Stimulated activated CD4-positive, alpha-beta T cell treated with anti-CD3 and anti-CD28 coated beads, TNF-alpha, amount 100 ng/mL, for 4 hours (primary cell): ENCODE data around the gene ZBTB9.

Experiments
- DNase-seq, 3 experiments: peaks; one replicate each; pipeline ENCODE4 v3.0.0-alpha.2; 2020; ENCODE audit warnings: low read depth in 3 of 3

Gene ZBTB9

GRCh38 chr6:33418690-33419291 lies 35.6 kb upstream of the ZBTB9 start:
- no peak for DNase-seq

DNA sequence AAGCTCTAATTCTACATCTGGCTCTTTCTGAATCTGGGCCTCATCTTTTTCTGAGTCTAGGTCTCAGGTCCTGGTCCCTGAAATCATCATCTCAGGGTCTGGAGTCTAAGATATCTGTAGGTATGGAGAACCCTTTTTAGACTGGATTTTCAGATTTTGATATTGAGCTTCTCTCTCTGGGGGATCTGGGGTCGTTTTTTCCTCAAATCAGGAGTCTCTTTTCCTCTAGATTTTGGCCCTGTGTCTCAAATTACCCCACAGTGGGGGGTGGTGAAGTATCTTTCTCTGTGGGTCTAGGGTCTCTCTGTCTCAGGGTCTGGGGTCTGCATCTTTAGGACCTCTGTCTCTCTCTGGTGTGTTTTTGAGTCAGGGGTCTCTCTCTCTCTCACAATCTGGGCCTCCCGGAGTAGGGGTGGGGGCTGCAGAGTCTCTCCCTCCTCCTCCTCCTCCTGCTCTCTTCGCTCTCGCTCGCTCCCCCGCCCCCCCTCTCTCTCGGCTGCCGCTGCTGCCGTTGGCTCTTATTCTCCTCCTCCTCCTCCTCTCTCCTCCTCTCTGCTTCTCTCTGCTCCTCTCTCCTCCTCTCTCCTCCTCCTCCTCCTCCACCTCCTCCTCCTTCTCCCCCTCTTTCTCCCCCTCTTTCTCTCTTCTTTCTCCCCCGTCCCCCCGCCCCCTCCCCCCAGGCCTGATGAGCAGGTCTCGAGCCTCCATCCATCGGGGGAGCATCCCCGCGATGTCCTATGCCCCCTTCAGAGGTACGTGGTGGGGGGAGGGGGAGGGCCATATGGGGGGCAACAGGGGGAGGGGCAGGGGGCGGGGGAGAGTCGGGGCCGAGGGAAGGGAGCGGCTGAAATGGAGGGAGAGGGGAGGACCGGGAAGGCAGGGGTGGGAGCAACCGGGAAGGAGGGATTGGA lies 34.5 kb upstream of the ZBTB9 start, which contains the start of gene SYNGAP1:
TSS of gene SYNGAP1 (plus strand) at position 486 of the 911 bp plus-strand sequence. CDS start at position 686, 200 bp downstream.
- DNase-seq, result no peak

- DNase-seq, result no peak
Measured at GRCh38 chr6:33420491-33421343, 33.7 kb upstream of the ZBTB9 start.

- no peak for DNase-seq
Measured at GRCh38 chr6:33421344-33421643, 33.1 kb upstream of the ZBTB9 start.

DNA sequence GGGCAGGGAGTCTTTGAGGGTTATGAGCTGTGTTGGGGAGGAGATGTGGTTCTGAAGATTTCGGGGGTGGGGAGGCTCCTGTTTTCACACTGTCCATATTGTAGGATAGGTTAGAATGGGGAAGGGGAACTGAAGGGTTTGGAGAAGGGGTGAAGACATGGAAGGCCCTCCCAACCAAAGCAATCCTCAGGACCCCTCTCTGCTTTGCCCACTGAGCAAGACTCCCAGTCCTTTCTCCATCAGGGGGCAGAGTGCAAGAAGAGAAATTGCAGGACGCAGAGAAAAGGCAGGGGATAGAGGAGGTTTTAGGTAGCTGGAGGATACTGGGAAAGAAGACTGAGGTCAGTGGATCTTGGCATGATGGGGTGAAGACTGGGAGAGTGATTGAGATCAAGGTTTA lies 30.6 kb upstream of the ZBTB9 start:
- DNase-seq, result no peak

DNA sequence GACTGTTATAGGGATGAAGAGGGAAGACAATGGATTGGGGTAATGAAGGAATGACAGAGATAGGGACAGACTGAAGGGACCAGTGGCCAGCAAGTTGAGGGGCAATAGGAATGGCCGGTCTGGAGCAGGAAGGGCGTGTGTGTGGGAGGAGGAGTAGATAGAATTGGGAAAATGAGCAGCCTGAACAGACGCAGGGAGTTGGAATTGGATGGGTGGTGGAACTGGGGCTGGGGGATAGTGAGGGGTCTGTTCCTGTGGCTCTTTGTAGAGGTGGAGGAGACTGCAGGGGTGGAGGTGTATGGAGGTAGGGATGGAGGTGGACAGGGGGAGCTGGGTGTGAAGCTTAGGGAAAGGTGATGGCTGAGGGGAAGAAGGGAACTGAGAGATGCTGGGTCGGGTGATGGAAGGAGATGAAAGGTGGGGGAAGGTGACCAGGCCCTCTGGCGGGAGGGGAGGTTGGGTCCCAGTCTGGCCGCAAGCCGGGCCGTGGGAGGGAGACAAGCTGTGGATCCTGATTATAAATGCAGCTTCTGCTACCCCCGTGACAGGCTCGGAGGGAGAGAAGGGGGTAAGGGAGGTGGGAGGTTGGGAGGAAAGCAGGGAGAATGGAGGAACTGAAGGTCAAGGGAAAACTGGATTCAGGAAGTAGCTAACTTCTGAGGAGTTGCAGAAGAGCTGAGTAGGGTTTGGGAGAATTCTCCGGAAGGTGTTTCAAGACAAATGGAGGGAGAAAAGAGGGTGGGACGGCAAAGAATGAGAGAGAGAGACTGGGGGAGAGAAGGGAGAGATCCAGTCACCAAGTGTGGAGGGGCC lies 29.3 kb upstream of the ZBTB9 start:
- DNase-seq, result no peak

DNA sequence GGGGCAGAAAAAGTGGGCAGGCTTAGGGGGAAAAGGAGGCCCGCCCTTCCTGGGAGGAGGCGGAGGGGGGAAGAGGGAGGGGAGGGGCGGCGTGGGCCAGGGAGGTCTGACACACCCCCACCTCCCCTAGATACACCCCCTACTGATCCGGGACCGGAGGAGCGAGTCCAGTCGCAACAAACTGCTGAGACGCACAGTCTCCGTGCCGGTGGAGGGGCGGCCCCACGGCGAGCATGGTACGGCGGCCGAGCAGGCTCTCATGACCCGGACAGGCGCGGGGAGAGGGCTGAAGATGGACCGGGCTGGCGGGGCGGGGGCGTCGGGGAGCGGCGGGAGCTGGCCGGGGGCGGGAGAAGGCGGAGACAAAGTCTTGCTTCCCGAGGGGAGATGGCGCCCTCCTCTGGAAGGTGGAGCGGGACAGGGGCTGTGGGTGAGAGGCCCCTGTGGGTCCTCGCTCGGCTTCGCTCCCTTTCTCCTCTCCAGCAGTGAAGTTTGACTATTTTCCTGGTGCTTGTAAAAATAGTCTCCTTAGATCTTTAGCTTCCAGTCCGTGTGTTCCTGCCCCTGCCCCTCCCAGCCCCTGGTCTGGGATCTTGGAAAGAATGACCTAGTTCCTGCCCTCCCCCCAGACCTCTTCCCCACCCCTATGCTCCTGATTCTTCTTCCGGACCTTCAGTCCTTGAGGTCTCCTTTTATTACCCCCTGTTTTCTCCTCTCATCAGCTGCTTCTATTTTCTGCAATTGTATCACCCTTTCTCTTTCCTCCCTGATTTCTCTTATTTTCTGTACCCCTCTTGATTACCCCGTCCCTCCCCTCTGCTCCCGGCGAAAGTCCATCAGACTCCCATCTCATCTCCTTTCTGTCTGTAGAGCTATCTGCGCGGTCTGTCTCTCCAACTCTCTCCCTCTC lies 28.5 kb upstream of the ZBTB9 start:
- peak; percentile 65 to 73 (median 71) for DNase-seq

DNA sequence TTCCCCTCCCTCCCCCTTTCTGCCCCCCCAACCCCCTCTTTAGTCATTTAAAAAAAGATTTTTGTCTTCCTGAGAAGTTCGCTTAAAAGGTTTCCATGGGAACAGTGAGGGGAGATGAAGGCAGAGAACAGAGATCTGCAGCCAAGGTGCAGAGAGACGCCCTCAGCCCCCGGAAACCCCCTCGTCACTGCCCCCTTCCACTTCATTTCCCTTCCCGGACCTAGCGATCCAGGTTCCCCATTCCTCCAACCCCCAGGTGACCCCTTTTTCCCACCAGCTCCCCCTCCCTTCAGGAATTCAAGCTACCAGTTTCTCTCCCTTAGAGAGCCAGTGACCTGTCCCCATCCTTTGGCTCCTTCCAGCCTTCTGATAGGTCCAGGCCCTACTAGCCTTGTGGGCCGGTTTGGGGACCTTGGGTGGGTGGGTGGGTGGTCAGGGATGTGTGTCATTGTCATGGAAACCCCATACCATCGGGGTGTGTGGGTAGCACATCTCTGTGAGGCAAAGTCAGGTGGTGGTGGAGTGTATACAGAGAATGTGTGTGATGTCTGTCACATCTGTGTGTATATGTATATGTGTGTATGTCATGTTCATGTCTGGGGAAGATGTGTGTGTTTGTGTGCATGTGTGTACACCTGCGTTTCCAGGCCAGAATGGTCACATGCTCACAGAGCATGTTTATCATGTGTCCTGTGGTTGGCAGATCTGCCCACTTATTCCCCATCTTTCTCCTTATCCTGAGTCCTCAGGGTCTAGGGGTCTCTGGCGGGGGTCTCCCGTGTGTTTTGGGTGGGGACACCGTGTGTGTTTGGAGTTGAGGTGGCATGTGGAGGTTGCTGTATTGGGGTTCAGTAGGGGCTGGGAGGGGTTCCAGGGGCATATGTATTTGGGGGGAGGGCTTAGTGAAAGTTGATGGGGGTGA lies 27.5 kb upstream of the ZBTB9 start:
- no peak for DNase-seq

- DNase-seq, result peak; percentile 49 to 58 (median 57)
Measured at GRCh38 chr6:33427585-33428223, 26.7 kb upstream of the ZBTB9 start.

DNA sequence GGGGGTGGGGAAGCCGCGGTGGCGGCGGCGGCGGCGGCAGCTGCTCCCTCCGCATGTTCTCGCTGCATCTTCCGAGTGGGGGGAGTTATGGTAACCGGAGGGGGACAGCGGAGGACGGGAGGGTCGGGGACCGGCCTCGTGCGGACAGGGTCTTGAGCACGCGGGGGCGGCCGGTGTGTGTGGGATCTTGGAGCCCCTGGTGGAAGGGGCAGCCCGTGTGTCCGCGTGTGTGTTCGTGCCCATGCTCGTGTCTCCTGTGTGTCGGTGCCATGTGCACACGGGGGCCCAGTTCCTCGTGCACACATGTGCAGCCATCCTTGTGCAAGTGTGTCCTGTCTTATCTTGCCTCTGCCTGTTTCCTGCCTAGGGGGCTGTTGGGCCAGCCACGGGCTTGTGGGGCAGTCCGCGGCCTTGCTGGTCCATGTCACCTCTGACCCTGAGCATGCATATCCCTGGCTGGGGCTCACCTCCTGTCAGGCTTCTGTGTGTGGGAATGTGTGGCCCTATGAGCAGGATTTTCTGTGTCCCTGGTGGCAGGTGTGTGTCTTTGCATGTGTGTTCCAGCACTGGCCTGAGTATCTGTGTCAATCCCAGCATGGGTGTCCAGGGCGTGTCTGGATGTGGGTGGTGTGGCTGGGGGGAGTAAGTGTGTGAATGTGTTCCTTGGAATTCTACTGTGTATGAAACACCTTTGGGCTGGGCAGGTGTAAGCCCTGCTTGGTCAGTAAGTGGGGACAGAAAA lies 26.0 kb upstream of the ZBTB9 start:
- no peak for DNase-seq

DNA sequence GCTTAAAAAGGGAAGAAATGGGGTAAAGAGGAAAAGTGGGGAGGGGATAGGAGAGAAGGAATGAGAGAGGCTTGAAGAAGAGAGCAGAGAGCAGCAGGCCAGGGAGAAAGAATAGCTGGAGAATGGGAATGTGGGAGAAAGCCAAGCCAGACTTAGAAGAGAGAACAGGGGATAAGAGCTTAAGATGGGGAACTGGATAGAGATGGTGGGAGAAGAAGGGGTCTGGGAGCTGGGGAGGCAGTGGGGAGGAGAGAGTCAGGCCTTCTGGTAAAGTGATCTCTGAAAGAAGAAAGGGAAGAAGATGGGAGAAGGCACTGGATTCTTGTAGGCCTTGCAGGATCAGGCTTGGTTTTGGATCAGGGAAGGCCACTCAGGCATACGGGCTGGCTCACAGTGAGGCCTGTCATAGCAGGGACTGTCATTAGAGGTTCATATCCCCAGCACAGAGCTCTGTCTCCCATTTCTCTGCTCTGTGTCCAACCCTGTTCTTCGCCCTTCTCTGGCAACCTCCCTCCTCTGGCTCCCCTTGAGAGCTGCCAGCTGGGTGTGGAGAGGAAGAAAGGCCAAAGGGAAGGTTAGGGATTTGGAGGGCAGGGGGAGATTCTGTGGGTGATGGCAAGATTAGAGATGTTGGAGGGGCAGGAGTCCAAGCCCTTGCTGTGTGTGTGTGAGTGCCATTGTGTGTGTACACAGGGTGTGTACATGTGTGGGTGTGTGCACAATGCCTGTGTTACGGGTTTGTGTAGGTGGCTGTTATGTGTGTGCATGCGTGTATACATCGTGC lies 25.2 kb upstream of the ZBTB9 start:
- DNase-seq, result no peak

DNA sequence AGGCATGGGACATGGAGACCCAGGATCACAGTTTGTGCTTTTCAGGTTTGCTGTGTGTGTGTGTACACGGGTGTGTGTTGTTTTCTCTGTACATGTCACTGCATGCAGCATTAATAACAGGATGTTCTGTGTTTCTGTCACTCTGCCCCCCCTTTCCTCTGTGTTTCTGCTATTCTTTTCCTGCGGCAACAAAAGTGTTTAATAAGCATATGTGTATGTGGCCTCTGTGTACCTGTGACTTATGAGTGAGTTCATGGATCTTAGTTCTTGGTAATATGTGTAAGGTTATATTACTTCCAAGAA lies 24.7 kb upstream of the ZBTB9 start:
- no peak for DNase-seq

GRCh38 chr6:33430334-33430733 lies 24.0 kb upstream of the ZBTB9 start:
- DNase-seq, result no peak

GRCh38 chr6:33430991-33431879 lies 23.1 kb upstream of the ZBTB9 start:
- DNase-seq, result peak in 2 of 3 experiments; percentile 53 to 62

DNA sequence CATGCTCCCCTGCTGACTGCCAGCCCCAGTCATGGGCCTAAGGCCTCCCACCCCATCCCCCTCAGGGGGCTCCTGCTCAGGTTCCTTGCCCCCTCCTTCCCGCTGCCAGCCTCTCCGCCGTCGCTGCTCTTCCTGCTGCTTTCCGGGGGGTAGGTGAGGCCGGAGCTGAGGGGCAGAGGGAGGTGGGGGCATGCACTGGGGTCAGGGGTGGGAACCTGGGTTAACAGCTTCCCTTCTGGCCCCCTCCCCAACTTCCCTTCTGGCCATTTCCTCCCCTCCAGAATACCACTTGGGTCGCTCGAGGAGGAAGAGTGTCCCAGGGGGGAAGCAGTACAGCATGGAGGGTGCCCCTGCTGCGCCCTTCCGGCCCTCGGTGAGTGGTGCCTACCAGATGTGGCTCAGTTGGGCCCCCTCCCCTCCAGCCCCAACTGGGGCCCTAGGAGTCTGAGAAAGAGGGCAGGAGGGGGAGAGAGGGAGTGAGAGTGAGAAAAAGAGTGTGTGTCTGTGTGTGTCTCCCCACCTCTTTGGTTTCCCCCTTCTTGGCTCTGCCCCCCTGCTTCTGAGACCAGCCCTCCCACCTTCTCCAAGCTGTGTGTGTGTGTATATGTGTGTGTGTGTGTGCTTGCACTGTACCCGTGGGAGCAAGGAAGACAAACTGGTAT lies 22.4 kb upstream of the ZBTB9 start:
- DNase-seq, result no peak

DNA sequence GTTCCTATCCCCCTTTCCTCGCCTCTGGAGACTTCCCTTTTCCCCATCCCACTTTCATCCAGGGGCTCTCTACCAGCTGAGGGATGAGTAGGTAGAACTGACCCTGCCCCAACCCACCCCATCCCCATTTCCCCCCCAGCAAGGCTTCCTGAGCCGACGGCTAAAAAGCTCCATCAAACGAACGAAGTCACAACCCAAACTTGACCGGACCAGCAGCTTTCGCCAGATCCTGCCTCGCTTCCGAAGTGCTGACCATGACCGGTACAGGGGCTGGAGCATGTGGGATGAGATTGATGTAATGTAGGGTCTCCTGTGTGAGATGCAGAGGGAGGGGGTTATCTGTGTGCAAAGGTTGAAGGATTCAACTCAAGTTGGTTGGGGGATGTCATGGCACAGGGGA lies 21.8 kb upstream of the ZBTB9 start:
- DNase-seq, result no peak
